Fibroblast of skin of left biceps (primary cell): ENCODE data around the gene VSIR.

Experiments
- DNase-seq, 2 experiments: peaks; one replicate each; pipeline ENCODE4 v3.0.0-alpha.2; 2013; ENCODE audit warnings: low read depth in 2 of 2

The VSIR gene

DNA sequence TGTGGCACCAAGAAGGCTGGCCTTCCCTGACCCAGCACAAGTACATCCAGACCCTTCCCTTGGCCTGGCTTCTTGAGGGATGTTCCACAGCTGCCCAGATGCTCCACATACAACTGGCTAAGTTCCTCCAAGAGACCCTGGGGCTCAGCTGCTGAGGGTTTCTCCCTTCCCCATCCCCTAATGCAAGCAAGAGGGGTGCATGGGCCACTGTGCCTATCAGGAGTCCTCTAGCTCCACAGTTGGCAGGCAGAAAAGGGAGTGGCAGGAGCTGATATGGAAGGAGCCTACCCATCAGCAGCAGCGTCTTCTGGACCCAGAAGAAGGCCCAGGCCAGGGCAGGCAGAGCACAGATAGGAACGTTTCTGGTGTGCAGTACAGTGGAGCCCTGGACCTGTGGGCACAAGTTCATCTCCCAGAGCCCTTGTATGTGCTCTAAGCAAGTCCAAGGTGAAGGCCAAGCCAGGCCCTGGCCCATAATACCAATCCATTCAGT is 26.2 kb downstream of the VSIR start:
- no peak for DNase-seq

DNA sequence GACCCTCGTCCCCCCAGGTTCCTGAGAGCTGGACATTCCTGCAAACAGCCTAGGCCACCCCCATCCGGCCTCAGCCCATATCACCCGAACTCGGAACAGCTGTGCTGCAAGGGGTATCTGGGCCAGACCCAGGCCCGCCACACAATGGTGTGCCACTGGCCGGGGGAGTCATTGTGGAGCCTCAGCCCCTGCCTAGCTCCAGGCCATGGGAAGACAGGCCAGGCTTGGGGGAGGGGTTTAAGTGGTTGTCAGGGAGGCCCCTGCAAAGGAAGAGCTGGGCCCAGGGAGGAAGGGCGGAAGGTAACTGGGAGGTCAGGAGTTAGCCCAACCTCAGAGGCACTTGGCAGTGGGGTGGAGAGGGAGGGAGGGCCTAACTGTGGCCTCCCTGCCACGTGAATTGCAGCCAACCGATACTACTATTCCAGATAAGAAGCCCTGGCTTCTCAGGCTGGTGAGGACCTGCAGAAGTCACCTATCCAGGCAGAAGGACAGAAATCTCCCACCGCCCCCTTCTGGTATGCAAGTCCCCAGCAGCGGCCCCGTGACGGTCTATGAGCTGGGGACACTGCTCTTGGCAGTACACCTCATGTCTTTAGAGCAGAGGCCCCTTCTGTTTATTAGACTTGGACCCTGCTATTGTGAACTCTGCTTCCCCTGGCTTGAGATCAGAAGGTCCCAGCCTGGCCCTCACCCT is 26.8 kb downstream of the VSIR start:
- no peak for DNase-seq

DNA sequence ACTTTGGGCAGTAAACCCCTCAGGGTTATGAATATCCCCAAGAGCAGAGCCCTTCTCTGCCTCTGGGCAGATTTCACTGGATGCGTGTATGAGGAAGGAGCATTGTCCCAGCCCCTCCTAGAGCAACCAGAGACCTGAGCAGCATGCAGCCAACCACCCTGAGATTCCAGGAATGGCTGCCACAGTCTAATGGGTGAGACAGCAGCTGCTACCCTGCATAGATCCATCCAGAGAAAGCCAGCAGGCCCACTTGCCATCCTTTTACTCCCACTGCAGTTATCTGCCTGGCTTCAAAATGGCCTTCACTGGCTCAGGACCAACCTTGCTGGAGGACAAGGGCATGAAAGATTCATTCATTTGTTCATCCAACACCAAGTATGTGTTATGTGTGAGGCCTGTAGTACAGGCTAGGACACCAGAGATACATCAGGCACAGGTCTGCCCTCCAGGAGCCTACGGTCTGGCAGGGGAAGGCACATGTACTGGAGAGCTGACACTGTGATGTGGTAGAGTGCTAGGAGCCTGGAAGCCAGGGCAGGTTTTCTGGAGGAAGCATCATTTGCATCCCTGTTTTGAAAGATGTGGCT is 27.6 kb downstream of the VSIR start:
- DNase-seq: no peak

DNA sequence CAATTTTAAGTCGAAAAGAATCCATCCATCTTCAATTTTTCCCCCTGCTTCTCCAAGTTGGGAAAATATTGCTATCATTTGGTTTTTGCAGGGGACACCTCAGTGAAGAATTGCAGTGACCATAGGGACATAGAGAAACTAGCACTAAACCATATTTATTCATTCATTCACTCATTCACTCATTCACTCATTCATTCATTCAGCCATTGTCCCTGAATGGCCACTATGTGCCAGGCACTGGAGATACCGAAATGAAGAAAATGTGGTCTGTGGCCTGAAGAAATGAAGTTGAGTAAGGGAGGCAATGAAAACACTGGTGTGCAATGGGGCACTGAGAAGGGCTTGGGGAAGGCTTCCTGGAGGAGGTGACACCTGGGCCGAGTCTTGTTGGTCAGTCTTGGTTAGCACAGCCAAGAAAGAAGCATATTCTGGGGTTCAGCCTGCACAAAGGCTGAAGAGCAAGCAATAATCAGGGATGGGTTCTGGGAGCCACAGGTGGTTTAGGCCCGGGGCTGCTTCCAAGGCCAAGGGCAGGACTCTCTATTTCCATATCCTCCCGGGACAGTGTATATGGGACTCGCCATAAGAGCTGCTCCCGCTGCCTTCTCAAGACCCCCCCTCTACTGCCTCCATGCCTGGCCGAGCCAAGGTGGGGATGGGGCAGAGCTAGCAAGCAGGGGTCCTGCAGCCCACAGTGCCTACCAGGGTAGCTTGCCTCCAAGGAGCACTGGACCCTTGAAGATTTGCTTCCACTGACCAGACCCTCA is 28.2 kb downstream of the VSIR start:
- DNase-seq: no peak

DNA sequence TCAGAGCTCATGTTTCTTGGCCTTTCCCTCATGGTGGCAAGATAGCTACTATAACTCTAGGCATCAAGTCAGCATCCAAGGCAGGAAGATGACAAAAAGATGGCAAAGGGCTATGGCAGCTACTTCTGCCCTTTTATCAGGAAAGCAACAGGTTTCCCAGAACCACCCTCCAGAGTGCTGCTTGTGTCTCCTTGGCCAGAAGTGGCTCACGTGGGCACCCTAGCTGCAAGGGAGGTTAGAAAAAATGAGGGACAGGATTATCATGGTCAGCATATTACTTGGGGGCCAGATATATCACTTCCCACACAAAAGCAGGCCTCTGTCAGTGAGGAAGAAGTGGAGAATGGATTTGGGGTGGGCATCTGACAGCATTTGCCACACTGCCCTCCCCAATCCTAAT is 29.5 kb downstream of the VSIR start:
- DNase-seq: no peak

DNA sequence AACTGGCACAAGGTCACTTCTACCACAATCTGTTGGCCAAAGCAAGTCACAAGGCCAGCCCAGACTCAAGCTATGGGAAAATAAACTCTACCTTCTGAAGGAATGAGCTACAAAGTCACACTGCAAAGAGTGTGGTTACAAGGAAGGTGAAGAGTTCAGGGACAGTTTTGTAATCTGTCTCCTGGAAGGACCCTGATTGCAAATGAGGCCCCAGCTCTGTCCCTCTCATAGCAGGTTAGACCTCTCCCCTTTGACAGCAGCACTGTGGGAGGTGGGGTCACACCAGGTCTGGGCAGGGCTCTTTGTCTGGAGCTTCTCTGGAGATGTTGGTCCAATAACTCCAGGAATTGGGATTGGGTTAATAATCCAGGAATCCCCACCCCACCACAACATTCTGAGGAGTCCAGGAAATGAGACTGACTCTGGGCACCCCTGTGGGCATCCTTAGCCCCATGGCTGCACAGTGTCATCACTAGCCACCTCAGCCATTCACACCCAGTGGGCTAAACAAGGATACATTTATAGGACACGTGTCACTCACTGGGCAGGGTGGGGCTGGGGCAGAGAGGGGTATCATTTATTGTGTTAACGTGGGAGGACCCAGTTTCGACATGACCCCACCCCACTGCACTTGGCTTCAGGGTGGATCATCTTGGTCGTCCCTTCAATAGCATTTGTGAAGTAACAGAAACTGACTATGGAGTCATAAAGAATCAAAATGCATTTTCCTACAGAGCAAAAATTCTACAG is 30.1 kb downstream of the VSIR start:
- DNase-seq: no peak

DNA sequence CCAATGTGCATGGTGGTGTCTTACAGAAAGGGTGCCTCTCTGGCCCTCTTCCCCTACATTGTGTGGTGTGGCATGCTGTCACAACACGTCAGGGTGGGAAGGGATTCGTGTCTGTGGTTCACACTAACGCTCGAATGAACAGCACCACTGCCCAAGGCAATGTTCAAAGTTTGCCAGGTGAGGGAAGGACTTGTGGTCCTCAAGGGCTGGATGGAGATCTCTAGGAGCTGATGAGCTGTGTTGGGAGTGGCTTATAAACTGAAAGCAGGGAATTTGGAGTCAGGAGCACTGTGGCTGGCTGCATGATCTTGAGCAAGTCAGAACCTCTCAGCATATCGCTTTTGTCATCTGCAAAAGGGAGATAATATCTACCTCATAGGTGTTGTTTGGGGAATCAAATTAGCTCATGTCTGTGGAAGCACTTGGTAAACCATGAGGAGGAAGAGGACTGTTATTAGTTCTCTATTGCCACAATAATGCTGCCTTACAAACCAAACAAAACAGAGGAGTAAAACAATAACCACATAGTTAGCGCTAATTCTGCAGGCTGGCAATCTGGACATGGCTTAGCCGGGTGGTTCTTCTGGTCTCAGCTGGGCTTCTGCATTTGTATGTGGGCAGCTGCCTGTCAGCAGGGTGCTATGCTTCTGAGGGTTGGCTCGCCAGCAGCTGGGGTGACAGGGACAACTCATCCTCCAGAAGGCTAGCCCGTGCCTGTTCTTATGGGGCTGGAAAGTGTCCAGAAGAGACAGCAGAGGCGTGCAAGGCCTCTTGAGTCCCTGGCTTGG is 30.8 kb downstream of the VSIR start:
- no peak for DNase-seq

DNA sequence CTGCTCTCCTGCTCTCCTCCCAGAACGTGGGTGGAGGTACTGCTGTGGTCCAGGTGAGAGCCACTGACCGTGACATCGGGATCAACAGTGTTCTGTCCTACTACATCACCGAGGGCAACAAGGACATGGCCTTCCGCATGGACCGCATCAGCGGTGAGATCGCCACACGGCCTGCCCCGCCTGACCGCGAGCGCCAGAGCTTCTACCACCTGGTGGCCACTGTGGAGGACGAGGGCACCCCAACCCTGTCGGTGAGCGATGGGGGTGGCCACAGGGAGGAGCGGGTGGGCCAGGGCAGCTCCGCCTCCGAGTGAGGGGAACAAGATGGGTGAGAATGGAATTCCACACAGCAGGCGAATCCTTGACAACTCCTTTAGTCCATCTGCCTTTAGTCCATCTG is 31.6 kb downstream of the VSIR start:
- DNase-seq: no peak

DNA sequence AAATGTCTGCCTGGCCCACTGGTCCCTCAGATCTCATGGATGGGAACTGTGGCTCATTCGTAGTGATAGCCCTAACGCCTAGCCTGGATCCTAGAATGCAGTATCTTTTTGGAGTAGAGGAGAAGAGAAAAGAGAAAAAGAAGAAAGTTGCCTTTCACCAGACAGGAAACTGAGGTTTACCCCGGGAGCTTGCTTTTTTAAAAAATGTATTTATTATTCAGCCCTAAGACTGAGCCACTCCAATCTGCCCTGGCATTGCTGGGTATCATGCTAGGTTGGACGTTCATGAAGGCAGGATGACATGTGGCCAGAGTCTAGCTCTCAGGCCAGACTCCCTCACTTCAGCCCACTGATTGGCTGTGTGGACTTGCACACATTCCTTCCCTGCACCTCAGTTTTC is 32.3 kb downstream of the VSIR start:
- DNase-seq: no peak

DNA sequence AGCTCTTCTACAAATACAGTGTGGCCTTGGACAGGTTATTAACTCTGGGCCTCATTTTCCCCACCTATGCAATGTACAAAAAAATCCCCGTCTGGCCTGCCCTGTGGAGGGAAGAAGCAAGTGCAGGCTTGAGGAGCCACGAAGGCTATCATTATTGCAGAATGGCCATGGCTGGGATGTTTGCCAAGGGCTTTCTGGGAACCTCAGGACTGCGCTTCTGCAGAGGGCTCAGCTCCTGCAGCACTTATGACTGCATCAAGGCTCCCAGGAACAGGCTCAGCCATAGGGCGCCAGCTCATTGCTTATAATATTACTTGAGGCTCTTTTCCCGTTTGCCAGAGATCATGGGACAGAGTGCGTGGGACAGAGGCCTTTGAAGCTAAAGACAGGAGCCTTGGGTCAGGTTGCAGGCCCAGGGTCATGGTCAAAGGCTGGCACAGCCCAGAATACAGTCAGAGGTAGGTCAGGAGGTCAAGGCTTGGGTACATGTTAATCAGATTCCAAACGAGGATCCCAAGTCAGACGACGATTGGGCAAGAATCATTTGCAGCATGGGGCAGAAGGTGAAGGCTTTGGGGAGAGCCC is 33.2 kb downstream of the VSIR start:
- DNase-seq: no peak

DNA sequence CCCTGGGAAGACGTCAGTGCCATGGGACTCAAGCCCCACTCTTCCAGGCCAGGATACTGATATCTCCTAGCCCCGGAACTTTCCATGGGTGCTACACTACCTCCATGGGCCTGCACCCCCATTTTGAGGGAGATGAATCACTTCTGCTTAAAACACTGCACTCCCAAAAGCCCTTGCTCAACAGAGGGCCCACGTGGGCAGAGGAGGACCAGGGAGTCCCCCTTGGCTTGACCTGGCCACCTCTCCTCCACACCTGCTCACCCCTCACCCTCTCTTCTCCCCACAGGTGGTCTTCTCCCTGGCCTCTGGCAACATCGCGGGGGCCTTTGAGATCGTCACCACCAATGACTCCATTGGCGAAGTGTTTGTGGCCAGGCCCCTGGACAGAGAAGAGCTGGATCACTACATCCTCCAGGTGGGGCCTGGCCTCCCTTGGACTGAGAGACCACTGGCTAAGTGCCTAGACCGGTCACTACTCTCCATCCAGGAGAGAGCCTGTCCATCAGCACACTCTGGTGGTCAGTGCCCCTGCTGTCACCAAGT is 33.9 kb downstream of the VSIR start:
- no peak for DNase-seq

DNA sequence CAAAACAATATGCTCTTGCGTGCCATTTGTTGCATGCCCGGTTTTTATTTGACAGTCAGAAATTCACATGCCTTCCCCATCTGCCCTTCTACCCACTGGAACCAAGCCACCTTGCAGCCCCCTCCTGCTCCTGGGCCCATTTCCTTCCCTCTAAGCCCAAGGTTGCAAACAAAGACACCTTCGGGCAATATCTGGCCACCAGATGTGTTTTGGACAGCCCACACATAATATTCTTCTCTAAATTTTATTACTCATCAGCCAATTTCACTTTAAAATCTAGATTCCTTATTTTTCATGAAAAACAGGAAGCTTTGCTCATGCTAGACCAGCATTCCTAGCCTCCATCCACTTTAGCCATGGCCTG is 35.5 kb downstream of the VSIR start:
- DNase-seq: no peak

DNA sequence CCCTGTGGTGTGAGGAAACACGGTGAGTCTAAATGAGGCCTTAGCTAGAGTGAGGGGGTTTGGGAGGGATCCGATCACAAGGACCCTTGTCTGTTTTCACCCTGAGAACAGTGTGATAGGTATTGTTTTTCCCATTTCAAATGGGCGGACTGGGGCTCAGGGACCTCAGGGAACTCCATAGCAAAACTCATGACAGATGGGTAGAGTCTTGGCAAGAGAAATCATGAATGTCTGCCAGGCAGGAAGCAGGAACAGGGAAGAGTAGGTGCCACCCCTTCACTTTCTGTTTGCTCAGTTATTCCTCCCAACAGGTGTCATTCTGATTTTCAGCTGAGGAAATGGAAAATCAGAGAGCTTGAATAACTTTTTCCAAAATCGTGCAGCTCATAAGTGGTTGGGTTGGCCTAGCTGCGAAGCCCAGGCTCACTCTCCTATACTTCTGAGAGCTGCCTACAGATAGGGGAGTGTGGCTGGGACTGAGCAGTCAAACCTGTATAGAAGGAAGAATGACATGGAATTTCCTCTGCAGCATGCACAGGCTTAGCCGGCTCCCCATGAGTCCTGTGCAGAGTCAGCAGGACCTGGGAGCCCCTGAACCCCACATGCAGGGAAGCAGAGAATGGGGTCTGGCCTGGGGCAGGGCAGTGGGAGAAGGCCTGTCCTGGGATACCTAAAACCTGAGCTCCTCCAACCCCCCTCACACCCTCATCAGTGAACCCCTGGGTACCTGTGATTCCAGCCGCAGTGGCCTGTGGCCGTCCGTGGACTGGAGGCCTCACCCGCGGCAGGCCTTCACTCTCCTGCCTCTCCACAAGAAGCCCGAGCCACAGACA is 36.1 kb downstream of the VSIR start:
- no peak for DNase-seq

DNA sequence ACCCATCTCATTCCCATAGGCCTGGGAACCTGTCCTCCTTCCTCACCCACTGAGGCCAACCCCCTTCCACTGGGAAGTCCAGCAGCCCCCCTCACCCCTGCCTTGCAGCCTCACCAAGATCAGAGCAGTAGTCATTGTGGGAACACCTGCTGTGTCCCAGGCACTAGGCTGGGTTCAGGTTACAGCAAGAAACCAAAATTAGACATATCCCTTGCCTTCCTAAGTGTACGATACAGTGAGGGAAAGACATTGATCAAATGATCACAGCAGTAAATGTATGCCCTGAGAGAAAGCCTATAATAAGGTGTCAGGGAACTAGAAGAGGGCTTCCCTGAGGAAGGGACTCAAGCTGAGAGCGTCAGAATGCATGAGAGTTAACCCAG is 36.8 kb downstream of the VSIR start:
- no peak for DNase-seq

DNA sequence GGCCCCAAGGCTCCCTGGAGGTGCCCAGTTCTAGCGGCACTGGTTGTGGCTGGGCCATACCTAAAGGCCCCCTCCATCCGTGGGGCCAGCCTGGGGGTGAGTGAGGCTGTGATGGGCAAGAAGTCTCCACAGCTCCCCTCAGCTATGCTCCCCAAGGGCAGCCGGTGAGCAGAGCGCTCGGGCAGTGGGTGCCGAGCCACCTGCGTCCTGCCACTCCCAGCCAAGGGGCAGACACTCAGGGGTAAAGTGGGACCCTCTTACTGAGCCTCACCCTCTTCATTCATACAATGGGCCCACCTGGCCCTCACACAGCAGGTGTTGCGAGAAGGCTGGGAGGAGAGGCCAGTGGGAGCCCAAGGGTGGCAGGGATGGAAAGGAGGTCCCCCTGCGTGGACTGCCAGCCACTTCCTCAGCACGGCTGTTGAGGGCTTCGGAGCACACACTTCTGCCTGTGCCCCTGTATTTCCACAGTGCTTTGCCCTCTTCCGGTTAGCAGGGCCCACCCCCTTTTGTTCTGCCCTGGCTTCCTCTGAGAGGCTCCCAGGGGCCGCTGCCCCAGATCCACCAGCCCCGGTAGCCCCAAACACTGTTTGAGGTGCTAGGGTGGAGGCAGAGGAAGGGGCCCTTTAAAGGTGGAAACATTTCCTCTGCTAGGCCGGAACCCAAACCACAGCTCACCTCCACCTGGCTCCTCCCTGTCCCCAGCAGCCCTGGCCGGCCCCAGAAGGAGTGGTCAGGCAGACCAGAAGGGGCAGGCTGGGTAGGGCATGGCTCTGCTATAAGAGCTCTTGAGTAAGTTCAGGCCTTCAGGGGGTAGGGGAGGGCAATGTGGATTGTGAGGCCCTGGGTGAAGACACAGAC is 37.4 kb downstream of the VSIR start:
- no peak for DNase-seq

DNA sequence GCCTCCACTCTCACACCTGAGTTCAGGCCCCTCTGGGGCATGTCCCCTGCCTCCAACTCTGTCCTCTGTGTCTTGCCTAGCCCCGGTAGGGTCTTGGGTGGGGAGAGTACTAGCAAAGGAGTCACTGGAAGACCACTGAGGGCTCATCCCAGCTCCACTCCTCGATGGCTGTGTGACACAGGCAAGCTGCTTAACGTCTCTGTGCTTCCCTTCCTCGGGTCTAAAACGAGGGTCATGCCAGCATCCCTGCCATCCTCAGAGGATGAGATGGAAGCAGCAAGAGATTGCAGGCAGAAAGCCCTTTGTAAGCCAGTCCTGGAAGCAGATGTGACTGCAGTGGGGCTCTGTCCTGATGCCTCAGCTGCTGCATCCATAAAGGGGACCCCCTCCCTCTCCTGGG is 38.5 kb downstream of the VSIR start:
- no peak for DNase-seq

DNA sequence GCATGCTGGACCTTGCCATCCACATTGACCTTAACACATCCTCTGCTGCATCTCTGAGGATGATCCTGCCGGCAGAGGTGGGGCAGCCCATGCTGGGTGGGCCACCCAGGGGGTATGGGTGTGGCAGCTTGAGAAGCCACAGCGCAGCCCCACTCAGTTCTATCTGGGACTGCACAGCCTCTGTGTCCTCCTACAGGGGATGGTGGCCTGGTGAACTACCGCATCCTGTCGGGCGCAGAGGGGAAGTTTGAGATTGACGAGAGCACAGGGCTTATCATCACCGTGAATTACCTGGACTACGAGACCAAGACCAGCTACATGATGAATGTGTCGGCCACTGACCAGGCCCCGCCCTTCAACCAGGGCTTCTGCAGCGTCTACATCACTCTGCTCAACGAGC is 41.5 kb downstream of the VSIR start:
- no peak for DNase-seq

DNA sequence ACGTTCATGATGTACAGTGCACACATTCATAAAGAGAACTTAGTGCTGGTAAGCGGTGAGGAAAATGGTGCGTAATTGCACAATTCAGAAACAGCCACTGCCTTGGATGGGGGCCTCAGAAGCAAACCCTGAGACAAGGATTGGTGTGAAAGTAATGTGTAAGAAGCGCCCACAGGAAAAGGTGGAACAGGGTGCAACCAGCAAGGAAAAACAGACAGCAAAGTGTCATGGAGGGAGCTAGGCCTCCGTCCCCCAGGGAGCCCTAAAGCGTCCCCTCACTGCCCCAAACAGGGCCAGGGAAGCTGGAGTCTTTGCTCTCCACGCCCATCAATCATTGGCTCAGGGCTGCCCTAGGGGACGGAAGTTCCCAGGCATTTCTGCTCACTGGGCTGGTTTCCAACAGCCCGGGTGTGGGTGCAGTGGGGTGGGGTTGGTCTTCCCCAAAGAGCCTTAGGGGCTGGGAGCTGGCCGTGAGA is 44.1 kb downstream of the VSIR start:
- DNase-seq: no peak
